ENCODE data around the gene WDR86.

WDR86 gene

GRCh38 chr7:151375530-151376217, 34.2 kb downstream of the WDR86 start:
- Histone ChIP-seq H3K9me3 (ENCODE audit: low read length) (no peaks in the 10 kb centered on the region), H3K9ac (ENCODE audit: low read length) (no peak overlapping the region), H3K79me2 (ENCODE audit: insufficient read depth, low read length) (no peaks in the 10 kb centered on the region), H3K4me3 (ENCODE audit: low read depth, low read length, poor library complexity, severe bottlenecking) (no peak overlapping the region), H4K20me1 (ENCODE audit: insufficient read depth, low read length) (no peaks in the 10 kb centered on the region), H2AFZ (ENCODE audit: low read length) (no peak overlapping the region), H3K27me3 (ENCODE audit: insufficient read depth, low read length) (peaks cover 4% of the 10 kb centered on the region; the same call in 1 of the 2 replicates), H3K4me1 (ENCODE audit: insufficient read depth, low read length, severe bottlenecking) (peaks cover 2% of the 10 kb centered on the region), H3K9me2 (ENCODE audit: low read depth, low read length) (no peaks in the 10 kb centered on the region), H3K27ac (ENCODE audit: low read depth, low read length, poor library complexity, severe bottlenecking) (no peak overlapping the region), H3K36me3 (ENCODE audit: insufficient read depth, low read length) (peaks cover 14% of the 10 kb centered on the region; the same call in 1 of the 2 replicates), H3K4me2 (ENCODE audit: low read length) (no peak overlapping the region), H3F3A (ENCODE audit: insufficient read depth, low read length) (no peaks in the 10 kb centered on the region)
- TF ChIP-seq, protein P1, sequence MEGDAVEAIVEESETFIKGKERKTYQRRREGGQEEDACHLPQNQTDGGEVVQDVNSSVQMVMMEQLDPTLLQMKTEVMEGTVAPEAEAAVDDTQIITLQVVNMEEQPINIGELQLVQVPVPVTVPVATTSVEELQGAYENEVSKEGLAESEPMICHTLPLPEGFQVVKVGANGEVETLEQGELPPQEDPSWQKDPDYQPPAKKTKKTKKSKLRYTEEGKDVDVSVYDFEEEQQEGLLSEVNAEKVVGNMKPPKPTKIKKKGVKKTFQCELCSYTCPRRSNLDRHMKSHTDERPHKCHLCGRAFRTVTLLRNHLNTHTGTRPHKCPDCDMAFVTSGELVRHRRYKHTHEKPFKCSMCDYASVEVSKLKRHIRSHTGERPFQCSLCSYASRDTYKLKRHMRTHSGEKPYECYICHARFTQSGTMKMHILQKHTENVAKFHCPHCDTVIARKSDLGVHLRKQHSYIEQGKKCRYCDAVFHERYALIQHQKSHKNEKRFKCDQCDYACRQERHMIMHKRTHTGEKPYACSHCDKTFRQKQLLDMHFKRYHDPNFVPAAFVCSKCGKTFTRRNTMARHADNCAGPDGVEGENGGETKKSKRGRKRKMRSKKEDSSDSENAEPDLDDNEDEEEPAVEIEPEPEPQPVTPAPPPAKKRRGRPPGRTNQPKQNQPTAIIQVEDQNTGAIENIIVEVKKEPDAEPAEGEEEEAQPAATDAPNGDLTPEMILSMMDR (IDR thresholded peaks at IDR 0.05; ENCODE audit: low read length): no peak
- no peak for TF ChIP-seq EZH2 (IDR thresholded peaks at IDR 0.05; ENCODE audit: borderline replicate concordance, low read length)

DNA sequence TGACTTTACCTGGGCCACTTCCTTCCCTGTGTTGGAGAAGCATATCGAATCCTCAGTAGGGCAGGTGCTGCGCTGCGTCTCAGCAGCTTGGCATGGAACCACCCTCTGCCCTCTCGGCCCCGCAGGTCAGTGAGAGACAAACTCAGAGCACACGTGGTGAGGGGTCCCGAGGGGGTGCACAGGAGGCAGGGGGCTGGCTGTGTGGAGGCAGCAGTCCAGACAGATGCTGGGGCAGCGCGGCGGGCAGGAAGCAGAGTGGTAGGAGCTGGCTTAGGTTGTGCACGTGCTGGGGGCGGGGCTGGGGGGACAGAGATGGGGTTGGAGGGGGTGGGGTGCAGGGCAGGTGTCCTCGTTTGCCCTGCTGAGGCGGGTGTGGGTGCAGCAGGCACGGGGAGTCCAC, 35.1 kb downstream of the WDR86 start:
- Histone ChIP-seq H3K27ac (ENCODE audit: low read depth, low read length, poor library complexity, severe bottlenecking) (no peak overlapping the region), H3K4me3 (ENCODE audit: low read depth, low read length, poor library complexity, severe bottlenecking) (no peak overlapping the region), H3K4me2 (ENCODE audit: low read length) (no peak overlapping the region), H2AFZ (ENCODE audit: low read length) (no peak overlapping the region), H3K9me2 (ENCODE audit: low read depth, low read length) (no peaks in the 10 kb centered on the region), H3K36me3 (ENCODE audit: insufficient read depth, low read length) (peaks cover 14% of the 10 kb centered on the region; the same call in 1 of the 2 replicates), H3K9me3 (ENCODE audit: low read length) (no peaks in the 10 kb centered on the region), H4K20me1 (ENCODE audit: insufficient read depth, low read length) (no peaks in the 10 kb centered on the region), H3K27me3 (ENCODE audit: insufficient read depth, low read length) (no peaks in the 10 kb centered on the region), H3F3A (ENCODE audit: insufficient read depth, low read length) (no peaks in the 10 kb centered on the region), H3K4me1 (ENCODE audit: insufficient read depth, low read length, severe bottlenecking) (no peaks in the 10 kb centered on the region), H3K9ac (ENCODE audit: low read length) (no peak overlapping the region), H3K79me2 (ENCODE audit: insufficient read depth, low read length) (no peaks in the 10 kb centered on the region)
- TF ChIP-seq EZH2 (IDR thresholded peaks at IDR 0.05; ENCODE audit: borderline replicate concordance, low read length): no peak
- TF ChIP-seq, protein P1 (IDR thresholded peaks at IDR 0.05; ENCODE audit: low read length): no peak

- Histone ChIP-seq H3K9ac (ENCODE audit: low read length) (no peak overlapping the region), H3K79me2 (ENCODE audit: insufficient read depth, low read length) (no peaks in the 10 kb centered on the region), H3F3A (ENCODE audit: insufficient read depth, low read length) (no peaks in the 10 kb centered on the region), H3K4me1 (ENCODE audit: insufficient read depth, low read length, severe bottlenecking) (no peaks in the 10 kb centered on the region), H2AFZ (ENCODE audit: low read length) (no peak overlapping the region), H3K27ac (ENCODE audit: low read depth, low read length, poor library complexity, severe bottlenecking) (no peak overlapping the region), H4K20me1 (ENCODE audit: insufficient read depth, low read length) (no peaks in the 10 kb centered on the region), H3K9me3 (ENCODE audit: low read length) (no peaks in the 10 kb centered on the region), H3K36me3 (ENCODE audit: insufficient read depth, low read length) (peaks cover 17% of the 10 kb centered on the region), H3K9me2 (ENCODE audit: low read depth, low read length) (no peaks in the 10 kb centered on the region), H3K27me3 (ENCODE audit: insufficient read depth, low read length) (no peaks in the 10 kb centered on the region), H3K4me2 (ENCODE audit: low read length) (no peak overlapping the region), H3K4me3 (ENCODE audit: low read depth, low read length, poor library complexity, severe bottlenecking) (no peak overlapping the region)
- no peak for TF ChIP-seq EZH2 (IDR thresholded peaks at IDR 0.05; ENCODE audit: borderline replicate concordance, low read length)
- TF ChIP-seq, protein P1 (IDR thresholded peaks at IDR 0.05; ENCODE audit: low read length): no peak
These were observed 35.7 kb downstream of the WDR86 start for GRCh38 chr7:151374139-151374538.
